ENCODE data around the gene NNAT. TPM values are rescaled to one million over a fixed set of nuclear protein-coding genes. Genes with fewer than 3 reads are reported as not detected.

Gene NNAT
- polyA plus RNA-seq, 1 donor: 623 TPM

- DNase-seq (ENCODE audit: low read depth): no peak
Observed at GRCh38 chr20:37566590-37567330, 45.7 kb downstream of the NNAT start.

- no peak for DNase-seq (ENCODE audit: low read depth)
Observed at GRCh38 chr20:37567331-37567665, 46.2 kb downstream of the NNAT start.

DNA sequence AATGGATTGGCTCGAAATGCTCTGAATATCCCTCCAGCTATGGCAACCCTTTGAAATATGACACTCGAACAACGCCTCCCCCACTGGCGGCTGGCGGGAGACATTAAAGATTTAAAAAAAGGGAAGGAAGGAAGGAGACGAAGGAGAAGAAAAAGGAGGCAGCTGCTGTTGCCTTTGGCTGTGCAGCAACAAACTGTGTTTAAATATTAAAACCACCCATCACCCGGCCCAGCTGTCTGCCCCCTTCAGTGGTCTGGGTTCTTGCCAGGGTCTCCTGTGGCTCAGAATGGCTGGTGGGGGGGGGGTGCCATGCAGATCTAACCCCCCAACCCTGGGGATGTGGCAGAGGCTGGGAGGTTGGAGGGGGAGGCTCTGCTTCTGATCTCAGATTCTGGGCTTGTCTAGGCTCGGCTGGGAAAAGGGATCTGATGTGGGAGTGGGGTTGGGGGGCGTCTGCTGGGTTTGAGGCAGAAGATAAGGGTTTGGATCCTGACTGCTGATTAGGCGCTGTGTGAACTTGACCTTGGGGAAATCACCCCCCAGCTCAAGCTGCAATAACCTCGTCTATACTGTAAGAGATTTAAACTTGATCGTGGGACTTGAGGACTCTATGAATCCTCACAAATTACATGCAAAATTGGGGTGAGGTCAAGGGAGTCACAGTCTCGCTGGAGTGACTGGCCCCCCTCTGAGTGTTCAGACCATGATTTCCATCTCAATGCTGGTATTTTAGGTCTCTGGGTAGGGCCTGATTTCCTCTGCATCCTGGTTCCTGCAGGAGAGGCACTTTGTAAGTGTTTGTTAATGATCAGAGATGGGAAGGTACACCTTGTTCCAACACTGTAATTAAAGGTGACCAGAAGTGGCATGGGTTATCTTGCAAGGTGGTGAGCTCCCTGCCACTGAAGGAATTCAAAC is 46.9 kb downstream of the NNAT start:
- no peak for DNase-seq (ENCODE audit: low read depth)

DNA sequence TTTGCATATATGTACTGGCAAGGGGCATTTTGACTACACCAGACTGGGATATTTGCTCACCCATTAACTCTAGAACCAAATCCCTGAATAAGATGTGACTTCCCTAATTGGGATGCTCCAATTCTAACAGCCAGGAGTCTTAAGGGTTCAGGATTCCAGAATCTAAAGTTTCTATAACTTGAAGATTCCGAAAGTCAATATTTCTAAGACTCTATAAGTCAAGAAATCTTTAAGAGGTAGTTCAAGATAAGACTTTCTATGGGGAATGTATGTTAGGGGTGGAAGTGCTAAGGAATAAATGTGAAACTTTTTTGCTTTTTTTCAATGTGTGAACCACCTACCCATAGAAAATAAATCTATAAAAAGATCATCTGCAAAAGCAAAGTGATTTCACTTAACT is 49.4 kb downstream of the NNAT start:
- DNase-seq (ENCODE audit: low read depth): no peak

GRCh38 chr20:37571033-37571432 is 50.0 kb downstream of the NNAT start:
- DNase-seq (ENCODE audit: low read depth): no peak

Other genes with a start within 250 kb of the NNAT start
- 35.9 TPM for gene MANBAL, start 231.6 kb upstream of the NNAT start, polyA plus RNA-seq (ENCODE audit: insufficient read length)
- gene SRC, start 175.1 kb upstream of the NNAT start, polyA plus RNA-seq (ENCODE audit: insufficient read length): 16.6 TPM
- 528 TPM for gene BLCAP, start 6.6 kb downstream of the NNAT start, polyA plus RNA-seq (ENCODE audit: insufficient read length)
- 26.3 TPM for gene CTNNBL1, start 172.8 kb downstream of the NNAT start, polyA plus RNA-seq (ENCODE audit: insufficient read length)

Measured in forelimb muscle (tissue), 1 donor.